ENCODE measurements around the gene TSPAN18.

DNA sequence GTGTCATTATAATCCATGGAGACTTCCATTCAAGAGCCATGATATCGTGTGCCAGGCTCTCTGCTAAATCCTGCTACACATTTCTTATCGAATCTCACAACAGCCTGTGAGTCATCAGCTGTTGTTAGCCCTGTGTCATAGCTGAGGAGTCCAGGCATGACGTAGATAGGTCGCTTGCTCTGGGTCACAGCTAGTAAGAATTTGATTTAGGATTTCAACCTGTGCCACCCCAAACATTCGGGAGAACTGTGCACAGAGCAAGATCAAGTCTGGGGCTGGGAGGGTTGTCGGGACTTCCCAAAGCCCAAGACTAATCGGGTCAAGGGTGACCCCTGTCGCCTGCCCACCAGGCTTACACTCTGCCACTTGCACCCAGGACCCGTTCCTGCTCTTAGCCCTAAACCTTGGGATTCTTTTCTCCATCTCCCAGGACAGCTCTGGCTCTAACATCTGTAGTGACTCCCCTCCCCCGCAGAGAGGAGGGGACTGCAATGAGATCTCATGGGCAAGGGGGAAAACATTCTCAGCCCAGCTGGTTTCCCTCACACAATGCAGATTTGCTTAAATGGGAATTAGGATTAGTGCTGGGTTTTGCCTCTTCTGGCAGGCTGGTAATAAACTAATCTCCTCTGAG lies 34.3 kb downstream of the TSPAN18 start:
- no peak for TF ChIP-seq POLR2A (IDR thresholded peaks at IDR 0.05)
- TF ChIP-seq, protein P1, sequence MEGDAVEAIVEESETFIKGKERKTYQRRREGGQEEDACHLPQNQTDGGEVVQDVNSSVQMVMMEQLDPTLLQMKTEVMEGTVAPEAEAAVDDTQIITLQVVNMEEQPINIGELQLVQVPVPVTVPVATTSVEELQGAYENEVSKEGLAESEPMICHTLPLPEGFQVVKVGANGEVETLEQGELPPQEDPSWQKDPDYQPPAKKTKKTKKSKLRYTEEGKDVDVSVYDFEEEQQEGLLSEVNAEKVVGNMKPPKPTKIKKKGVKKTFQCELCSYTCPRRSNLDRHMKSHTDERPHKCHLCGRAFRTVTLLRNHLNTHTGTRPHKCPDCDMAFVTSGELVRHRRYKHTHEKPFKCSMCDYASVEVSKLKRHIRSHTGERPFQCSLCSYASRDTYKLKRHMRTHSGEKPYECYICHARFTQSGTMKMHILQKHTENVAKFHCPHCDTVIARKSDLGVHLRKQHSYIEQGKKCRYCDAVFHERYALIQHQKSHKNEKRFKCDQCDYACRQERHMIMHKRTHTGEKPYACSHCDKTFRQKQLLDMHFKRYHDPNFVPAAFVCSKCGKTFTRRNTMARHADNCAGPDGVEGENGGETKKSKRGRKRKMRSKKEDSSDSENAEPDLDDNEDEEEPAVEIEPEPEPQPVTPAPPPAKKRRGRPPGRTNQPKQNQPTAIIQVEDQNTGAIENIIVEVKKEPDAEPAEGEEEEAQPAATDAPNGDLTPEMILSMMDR (IDR thresholded peaks at IDR 0.05) = no peak

Data from thyroid gland (tissue), 4 donors.